Aorta (tissue), 5 donors: ENCODE data around the gene CDK10. TPM values are rescaled to one million over a fixed set of nuclear protein-coding genes. Genes with fewer than 3 reads are reported as not detected.

Experiments
- ATAC-seq: fragments of 200-7000 bp; cut with Tn5 transposase; one replicate; pipeline ENCODE4 v1.9.1; 2022; ENCODE audit warnings: moderate library complexity; ENCODE audit not compliant: low FRiP score
- DNase-seq, 2 donors: peaks; one replicate each; pipeline ENCODE4 v3.0.0-alpha.2; 2020
- H3K27ac ChIP-seq, 2 donors: one replicate each; pipeline ENCODE4 v1.5.1; 2013; ENCODE audit warnings: low read length in 2 of 2, mild to moderate bottlenecking in 2 of 2, moderate library complexity in 2 of 2, control low read depth in 1 of 2, inconsistent platforms in 1 of 2, low read depth in 1 of 2
- H3K27me3 ChIP-seq, 2 donors: one replicate each; pipeline ENCODE4 v1.6.1; 2013; ENCODE audit warnings: control low read depth in 1 of 2, low read length in 1 of 2, mild to moderate bottlenecking in 1 of 2, moderate library complexity in 1 of 2; ENCODE audit not compliant: insufficient read depth in 2 of 2, control insufficient read depth in 1 of 2
- H3K36me3 ChIP-seq, 2 donors: one replicate each; pipeline ENCODE4 v1.6.1; 2013; ENCODE audit warnings: control low read depth in 1 of 2, low read length in 1 of 2, mild to moderate bottlenecking in 1 of 2; ENCODE audit not compliant: insufficient read depth in 2 of 2, control insufficient read depth in 1 of 2
- H3K4me1 ChIP-seq, 2 donors: one replicate each; pipeline ENCODE4 v1.6.1; 2013; ENCODE audit warnings: low read length in 2 of 2, control low read depth in 1 of 2, mild to moderate bottlenecking in 1 of 2, moderate library complexity in 1 of 2; ENCODE audit not compliant: insufficient read depth in 2 of 2, control insufficient read depth in 1 of 2
- H3K4me3 ChIP-seq, 2 donors: one replicate each; pipeline ENCODE4 v1.5.1; 2013; ENCODE audit warnings: low read length in 2 of 2, control low read depth in 1 of 2, mild to moderate bottlenecking in 1 of 2
- H3K9me3 ChIP-seq: one replicate; pipeline ENCODE4 v1.6.1; 2013; ENCODE audit warnings: mild to moderate bottlenecking, low read length; ENCODE audit not compliant: control insufficient read depth
- WGBS, 2 donors: extraction: QIAGEN DNeasy Blood & Tissue Kit; methylation state at CpG; one replicate each; pipeline ENCODE4 v1.1.7; 2013; 5-methylcytosine and 5-hydroxymethylcytosine counted together
- intact Hi-C, 2 donors: fragments of 100-400 bp; cut with DNase I; formaldehyde crosslinking; loops; one replicate each; pipeline versions ENCODE4 v1.14.2 to v1.15.0; 2022
- long read RNA-seq, 2 donors: library from polyadenylated mRNA; unstranded; transcript quantifications; one replicate each; pipeline ENCODE4 v2.0.0, GENCODE V29; 2020 to 2021
- polyA plus RNA-seq, 2 donors: library from polyadenylated mRNA; stranded (reverse); fragments of 200-250 nt; gene quantifications; one replicate each; pipeline ENCODE4 v1.2.3, GENCODE V29; 2013
- total RNA-seq, 2 donors: library from RNA; stranded (reverse); fragmentation: NEBNext Ultra II Directional; extraction: Animal tissue kit (Norgen Biotek cat#: 25700); gene quantifications; one replicate each; pipeline ENCODE4 v1.2.1, GENCODE V29; 2021
- donor health status: healthy with polysubstance abuse.
- donor health status: Bipolar disorder and iron deficiency.
- donor health status: DM: no; HTN: no; CAD: no.
- donor health status: DM: no; HTN: no; CAD: no.
- donor health status: DM: yes; HTN: yes; CAD: no.

CDK10 gene
- total RNA-seq (10 to 100 TPM; 29.9 to 71.1 TPM), polyA plus RNA-seq (100 to 1,000 TPM in 1 of 2 donors, 10 to 100 TPM in 1; 24.7 to 134 TPM)
- long read RNA-seq, donor 1, transcript CDK10-202 (13 exons, 1,798 nt), result major isoform, 17 of 100 reads
- long read RNA-seq, donor 1, transcript CDK10-212 (12 exons, 1,376 nt), result minor isoform, 5 of 100 reads
- long read RNA-seq, donor 1, partial matches to known transcripts, result 9 of 100 reads
- long read RNA-seq, donor 1, other reads (novel, unspliced or antisense), result 64 of 100 reads
- long read RNA-seq, donor 2, partial matches to known transcripts, result 2 of 23 reads
- long read RNA-seq, donor 2, other reads (novel, unspliced or antisense), result 17 of 23 reads

GRCh38 chr16:89686520-89687091 lies at the start of gene CDK10:
CDK10 (plus strand) TSS chr16:89686689; CDS start chr16:89686711, 22 bp downstream.
- Histone ChIP-seq H3K36me3 (no peaks in the 10 kb centered on the region), H3K9me3 (no peaks in the 10 kb centered on the region), H3K27ac (peak within 1 kb of the TSS in 1 of 2 donors; percentile 68), H3K4me1 (no peaks in the 10 kb centered on the region), H3K4me3 (peak within 1 kb of the TSS; percentile 86 to 93), H3K27me3 (no peaks in the 10 kb centered on the region)
- 0 to 1% methylated on average over 54 to 67 of the region's 67 CpGs for WGBS, 2 donors
- intact Hi-C loops, result loop anchor here in 1 of 2 donors (1.0 kb wide), 1 partner anchor 28 kb away; no protein-coding TSS in a partner anchor
- ATAC-seq (peak; percentile 96), DNase-seq (peak; percentile 91 to 96)

- DNase-seq (no peak), ATAC-seq (no peak)
- intact Hi-C loops, result no loop called here
- Histone ChIP-seq H3K4me1 (no peaks in the 10 kb centered on the region), H3K36me3 (no peaks in the 10 kb centered on the region), H3K27me3 (no peaks in the 10 kb centered on the region), H3K4me3 (no peak overlapping the region), H3K9me3 (no peaks in the 10 kb centered on the region), H3K27ac (no peak overlapping the region)
- WGBS, 2 donors, result 56 to 62% methylated on average over 10 of the region's 10 CpGs
Observed at GRCh38 chr16:89637379-89637778, 49.1 kb upstream of the CDK10 start.

- H3K4me1 ChIP-seq, result no peaks in the 10 kb centered on the region
- no peaks in the 10 kb centered on the region for H3K36me3 ChIP-seq
- H3K27ac ChIP-seq, result no peak overlapping the region
- intact Hi-C loops, result no loop called here
- no peaks in the 10 kb centered on the region for H3K9me3 ChIP-seq
- no peaks in the 10 kb centered on the region for H3K27me3 ChIP-seq
- no peak overlapping the region for H3K4me3 ChIP-seq
- ATAC-seq (no peak), DNase-seq (no peak)
- WGBS, 2 donors, result 62 to 77% methylated on average over 7 to 10 of the region's 10 CpGs
Observed at GRCh38 chr16:89638455-89638854, 48.0 kb upstream of the CDK10 start.

GRCh38 chr16:89639385-89639784 lies 47.1 kb upstream of the CDK10 start:
- H3K4me1 ChIP-seq, result no peaks in the 10 kb centered on the region
- no peak for ATAC-seq
- H3K4me3 ChIP-seq, result no peak overlapping the region
- no peaks in the 10 kb centered on the region for H3K9me3 ChIP-seq
- H3K27ac ChIP-seq, result no peak overlapping the region
- intact Hi-C loops, result no loop called here
- WGBS, 2 donors, result 85 to 88% methylated on average over 6 of the region's 6 CpGs
- DNase-seq, result no peak
- H3K27me3 ChIP-seq, result no peaks in the 10 kb centered on the region
- H3K36me3 ChIP-seq, result no peaks in the 10 kb centered on the region

- Histone ChIP-seq H3K9me3 (no peaks in the 10 kb centered on the region), H3K4me1 (no peaks in the 10 kb centered on the region), H3K27me3 (no peaks in the 10 kb centered on the region), H3K36me3 (peaks cover 0 to 5% of the 10 kb centered on the region in 2 donors), H3K27ac (no peak overlapping the region), H3K4me3 (no peak overlapping the region)
- no peak for ATAC-seq
- WGBS, 2 donors, result 27 to 45% methylated on average over 14 of the region's 14 CpGs
- intact Hi-C loops, result loop anchor here in 1 of 2 donors (10.0 kb wide), 1 partner anchor 407 kb away; no protein-coding TSS in a partner anchor
- no peak for DNase-seq
Observed at GRCh38 chr16:89641458-89642119, 44.9 kb upstream of the CDK10 start.

- no peak overlapping the region for H3K27ac ChIP-seq
- no peaks in the 10 kb centered on the region for H3K9me3 ChIP-seq
- DNase-seq, result no peak
- peaks cover 0 to 8% of the 10 kb centered on the region in 2 donors for H3K36me3 ChIP-seq
- no peaks in the 10 kb centered on the region for H3K4me1 ChIP-seq
- 77 to 84% methylated on average over 13 of the region's 13 CpGs for WGBS, 2 donors
- no peak for ATAC-seq
- intact Hi-C loops, result loop anchor here in 1 of 2 donors (10.0 kb wide), 1 partner anchor 408 kb away; no protein-coding TSS in a partner anchor
- no peak overlapping the region for H3K4me3 ChIP-seq
- H3K27me3 ChIP-seq, result no peaks in the 10 kb centered on the region
Observed at GRCh38 chr16:89642574-89642973, 43.9 kb upstream of the CDK10 start.

GRCh38 chr16:89643769-89644300 lies 42.7 kb upstream of the CDK10 start:
- Histone ChIP-seq H3K27me3 (no peaks in the 10 kb centered on the region), H3K36me3 (peaks cover 0 to 10% of the 10 kb centered on the region in 2 donors), H3K4me1 (no peaks in the 10 kb centered on the region), H3K4me3 (no peak overlapping the region), H3K27ac (no peak overlapping the region), H3K9me3 (no peaks in the 10 kb centered on the region)
- ATAC-seq (no peak), DNase-seq (no peak)
- intact Hi-C loops, result loop anchor here in 1 of 2 donors (10.0 kb wide), 1 partner anchor 409 kb away; no protein-coding TSS in a partner anchor
- 67 to 74% methylated on average over 14 of the region's 14 CpGs for WGBS, 2 donors

GRCh38 chr16:89645122-89645521 lies 41.4 kb upstream of the CDK10 start:
- ATAC-seq (no peak), DNase-seq (no peak)
- intact Hi-C loops, result loop anchor here in 1 of 2 donors (10.0 kb wide), 1 partner anchor 410 kb away; no protein-coding TSS in a partner anchor
- no peak overlapping the region for H3K27ac ChIP-seq
- no peaks in the 10 kb centered on the region for H3K9me3 ChIP-seq
- H3K27me3 ChIP-seq, result no peaks in the 10 kb centered on the region
- no peak overlapping the region for H3K4me3 ChIP-seq
- no peaks in the 10 kb centered on the region for H3K4me1 ChIP-seq
- WGBS, 2 donors, result 76 to 77% methylated on average over 11 of the region's 11 CpGs
- H3K36me3 ChIP-seq, result peaks cover 0 to 12% of the 10 kb centered on the region in 2 donors
